UCSD-AML1 (cell line): ENCODE results near the gene ZNF407.
"Not testable (repeated sequence)": the region's sequence is repeated elsewhere in the genome, so short reads cannot be mapped to it uniquely, and the experiment has no call there.

ENCODE experiments used
- DNase-seq: peaks from one replicate; lab custom pipeline; 2025; ENCODE audit not compliant: unreplicated experiment; lab: John Stamatoyannopoulos, UW

ZNF407 gene

DNA sequence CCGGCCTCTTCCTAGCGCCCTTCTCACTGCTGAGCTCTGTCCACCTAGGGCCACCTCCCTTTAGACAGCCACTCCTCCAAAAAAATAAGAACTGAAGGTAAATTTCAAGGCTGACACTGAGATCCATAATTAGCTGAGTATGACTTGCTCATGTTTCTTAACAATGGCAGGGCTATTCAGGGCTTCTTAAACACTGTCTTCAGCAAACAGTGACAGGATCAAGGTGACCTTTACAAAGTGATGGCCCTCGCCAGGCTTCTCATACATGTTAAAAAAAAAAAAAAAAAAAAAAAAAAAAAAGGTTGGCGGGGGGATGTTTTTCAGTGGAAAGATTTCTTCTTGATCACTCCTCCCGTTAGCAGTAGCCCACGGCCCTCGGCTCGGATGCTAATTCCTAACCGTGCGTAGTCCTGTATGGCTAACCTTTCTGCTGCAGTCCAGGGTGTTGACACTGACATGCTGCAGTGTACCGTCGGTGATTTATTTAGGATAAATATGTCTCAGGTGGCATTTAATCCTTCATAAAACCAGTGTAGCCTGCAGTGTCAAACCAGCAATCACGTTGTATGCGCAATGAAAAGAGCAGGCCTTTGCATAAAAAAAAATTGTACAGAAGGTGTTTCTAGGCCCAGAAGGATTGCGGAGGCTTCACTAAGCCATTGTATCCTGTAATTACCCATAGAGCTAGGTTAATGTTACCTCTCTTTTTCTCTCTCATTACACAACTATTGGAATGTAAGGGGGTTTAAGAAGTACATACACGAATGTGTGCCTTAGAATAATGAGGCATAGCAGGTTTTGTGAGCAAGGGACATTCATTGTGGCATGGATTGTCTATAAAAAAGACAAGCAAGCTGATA lies 468.6 kb downstream of the ZNF407 start:
- DNase-seq, result no peak

DNA sequence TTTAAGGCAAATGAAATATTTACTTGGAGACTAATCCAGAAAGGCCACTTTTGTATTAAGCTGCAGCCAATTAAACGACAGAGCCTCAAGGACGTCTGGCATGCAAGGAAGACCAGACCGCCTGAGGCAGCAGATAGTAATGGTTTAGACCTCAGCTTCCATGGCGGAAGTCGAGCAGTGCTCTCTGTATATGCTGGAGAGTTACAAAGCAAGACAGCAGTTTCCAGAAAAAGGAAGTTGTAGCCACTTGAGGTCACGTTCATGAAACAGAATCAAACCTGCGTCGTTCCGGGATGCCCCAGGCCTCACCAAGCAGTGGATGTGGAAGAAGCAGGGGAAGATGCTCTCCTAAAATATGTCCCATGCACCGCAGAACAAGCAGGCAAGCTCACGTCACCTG lies 469.3 kb downstream of the ZNF407 start:
- no peak for DNase-seq

DNA sequence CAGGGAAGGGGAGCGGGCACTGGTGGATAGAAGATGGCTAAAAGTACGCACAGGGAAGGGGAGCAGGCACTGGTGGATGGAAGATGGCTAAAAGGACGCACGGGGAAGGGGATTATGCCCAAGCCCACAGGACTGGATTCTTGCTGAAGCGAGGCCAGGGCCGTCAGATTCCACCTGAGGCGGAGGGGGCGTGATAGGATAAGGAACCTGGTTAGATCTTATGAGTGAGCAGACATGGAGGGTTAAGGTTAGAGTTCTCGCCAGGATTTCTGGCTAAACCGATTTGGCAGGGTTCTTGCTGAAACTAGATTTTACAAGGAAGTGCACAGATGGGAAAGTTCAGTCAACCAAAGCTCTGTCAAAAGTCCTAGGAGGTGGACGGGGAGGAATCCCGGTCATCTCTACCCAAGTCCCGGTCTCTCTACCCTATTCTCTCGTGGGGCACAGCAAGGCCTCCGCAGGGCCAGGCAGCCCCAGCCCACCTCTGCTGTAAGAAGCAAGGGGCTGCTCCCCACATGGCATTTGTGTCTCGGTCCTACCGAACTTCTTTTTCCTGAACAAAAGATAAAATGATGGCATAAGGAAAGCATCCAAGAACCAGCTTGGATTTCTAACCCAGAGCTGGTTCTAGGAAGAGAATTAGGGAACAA lies 470.5 kb downstream of the ZNF407 start:
- DNase-seq, result no peak

DNA sequence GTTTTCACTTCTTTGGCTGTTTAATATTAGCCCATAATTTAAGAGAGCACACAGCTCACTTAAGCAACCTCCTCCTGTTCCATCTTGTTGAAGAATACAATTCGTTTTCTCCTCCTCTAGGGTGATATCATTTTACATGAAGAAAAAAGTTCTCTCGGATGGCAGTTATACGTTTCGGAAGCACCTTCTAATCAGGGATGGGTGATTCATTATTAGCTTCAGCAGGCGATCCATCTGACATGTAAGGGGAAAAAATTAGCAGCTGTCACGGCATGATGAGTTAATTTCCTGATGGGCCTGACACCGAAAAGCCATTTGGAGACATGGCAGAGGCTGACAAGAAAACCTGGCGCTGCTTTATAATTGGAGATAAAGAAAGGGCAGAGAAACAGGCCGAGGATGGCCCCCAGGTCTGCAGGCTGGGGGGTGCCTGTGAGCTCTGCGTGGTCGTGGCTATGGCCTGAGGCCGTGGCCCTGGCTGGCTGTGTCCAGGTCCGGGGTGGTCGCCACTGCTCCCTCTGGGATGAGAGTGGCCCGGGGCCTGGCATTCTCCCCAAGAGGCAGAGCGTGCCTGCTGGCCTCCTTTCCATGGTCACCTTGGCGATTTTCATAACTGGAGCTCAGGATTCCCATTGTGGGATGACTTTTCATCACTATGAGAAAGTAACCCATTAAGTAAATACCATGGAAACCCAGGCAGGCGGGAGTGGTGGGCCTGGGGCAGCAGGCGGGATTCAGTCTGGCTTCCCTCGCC lies 471.2 kb downstream of the ZNF407 start:
- DNase-seq, result no peak

DNA sequence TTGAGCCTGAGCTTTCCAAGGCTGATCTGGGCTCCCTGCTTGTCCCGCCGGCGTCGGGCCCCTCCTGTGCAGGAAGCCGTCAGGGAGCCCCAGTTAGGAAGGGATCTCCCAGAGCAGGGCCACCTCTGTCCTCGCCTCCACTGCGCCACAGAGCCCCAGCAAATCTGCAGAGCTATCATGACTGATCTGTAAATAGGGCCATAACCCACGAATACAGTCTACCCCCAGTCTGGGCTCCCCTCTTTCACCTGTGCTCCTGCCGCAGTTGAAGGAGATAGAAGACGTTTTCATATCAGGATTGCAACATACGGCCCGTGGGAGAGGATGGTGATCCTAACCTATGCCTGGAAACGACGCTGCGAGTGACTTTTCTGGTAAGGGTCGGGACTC lies 472.6 kb downstream of the ZNF407 start:
- DNase-seq, result no peak

DNA sequence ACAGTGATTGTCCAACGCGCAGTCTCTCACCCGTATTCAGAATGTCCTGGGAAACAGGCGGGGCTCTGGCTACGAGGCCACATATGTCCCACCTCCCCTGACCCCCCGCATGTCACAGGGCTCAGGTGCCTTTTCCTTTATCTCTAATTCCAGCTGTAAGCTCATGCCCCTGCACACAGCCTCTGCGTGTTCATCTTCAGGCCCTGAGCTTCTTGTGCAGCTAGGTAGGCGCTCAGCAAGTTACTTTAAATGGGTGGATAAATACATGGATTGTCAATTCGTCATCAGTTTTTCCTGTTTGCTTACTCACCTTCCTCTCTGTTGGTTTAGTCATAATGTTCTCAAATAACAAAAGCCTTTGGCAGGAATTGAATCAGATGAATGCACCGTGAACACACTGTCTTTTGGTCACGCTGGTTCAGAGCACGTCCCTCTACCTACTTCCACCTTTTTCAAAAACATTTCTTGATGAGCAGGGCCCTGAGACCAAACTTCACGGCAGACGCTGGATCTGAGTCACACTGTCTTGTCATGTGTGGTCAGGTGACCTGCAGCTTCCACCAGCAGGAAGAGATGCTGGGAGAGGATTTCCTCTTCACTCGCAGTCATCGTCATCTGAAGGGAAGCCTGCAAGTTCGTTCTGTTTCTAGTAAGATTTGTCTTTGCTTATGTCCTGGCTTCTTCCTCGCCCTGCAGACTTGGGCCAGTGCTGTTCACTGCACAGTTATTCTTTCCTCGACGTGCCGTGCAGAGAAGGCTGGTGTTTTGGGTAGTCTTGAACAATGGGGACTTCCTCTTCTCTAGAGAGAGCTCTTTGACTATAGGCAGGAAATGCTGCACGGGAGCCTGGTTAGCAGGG lies 473.2 kb downstream of the ZNF407 start:
- peak; percentile 61 for DNase-seq

DNA sequence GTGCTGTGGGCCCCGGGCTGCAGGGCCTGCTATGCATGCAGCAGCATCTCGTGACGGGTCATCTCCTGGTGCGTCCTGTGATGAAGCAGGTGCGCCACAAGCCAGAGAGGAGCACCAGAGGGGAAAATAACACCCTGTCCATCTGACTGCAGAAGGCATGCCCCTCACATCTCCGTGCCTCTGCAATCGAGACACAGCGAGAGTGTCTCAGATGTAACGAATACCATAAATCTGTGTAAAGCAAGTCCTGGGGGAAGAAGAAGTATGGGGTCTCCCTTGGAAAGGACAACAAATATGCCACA lies 473.8 kb downstream of the ZNF407 start:
- DNase-seq, result no peak

DNA sequence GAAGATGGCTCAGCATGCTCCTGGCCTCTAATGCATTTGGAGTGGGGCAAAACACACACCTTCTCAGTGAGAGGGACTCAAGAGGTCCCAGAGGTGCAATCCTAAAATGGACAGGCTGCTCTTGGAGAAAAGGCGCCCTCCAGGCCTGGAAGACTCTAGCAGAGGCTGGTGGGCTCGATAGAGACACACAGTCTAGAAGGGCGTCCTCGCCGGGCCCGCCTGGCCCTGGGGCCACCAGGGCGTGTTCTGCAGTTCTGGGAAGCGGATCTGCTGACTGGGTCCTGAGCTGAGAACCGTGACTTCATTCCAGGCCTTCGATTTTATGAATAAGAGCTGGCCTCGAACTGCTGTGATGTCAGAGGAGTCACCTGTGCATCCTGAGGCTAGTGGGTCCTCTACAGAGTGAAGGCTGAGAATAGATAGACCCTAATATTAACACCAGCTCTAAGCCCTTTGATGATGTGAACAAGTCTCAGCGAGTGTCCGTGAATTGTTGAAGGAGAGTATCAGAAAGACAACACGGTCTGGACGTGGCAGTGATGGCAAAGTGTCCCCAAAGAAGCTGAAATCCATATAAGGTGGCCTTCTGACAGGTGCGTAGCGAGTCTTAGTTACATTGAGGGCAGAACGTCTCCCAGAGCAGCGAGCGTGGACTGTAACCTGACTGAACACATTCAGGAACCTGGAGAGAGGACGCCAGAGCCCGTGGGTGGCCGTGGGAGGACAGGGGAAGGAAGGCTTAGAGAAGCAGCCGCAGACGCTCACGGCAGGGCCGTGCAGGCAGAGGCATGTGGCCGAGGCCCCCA lies 474.4 kb downstream of the ZNF407 start:
- no peak for DNase-seq

DNA sequence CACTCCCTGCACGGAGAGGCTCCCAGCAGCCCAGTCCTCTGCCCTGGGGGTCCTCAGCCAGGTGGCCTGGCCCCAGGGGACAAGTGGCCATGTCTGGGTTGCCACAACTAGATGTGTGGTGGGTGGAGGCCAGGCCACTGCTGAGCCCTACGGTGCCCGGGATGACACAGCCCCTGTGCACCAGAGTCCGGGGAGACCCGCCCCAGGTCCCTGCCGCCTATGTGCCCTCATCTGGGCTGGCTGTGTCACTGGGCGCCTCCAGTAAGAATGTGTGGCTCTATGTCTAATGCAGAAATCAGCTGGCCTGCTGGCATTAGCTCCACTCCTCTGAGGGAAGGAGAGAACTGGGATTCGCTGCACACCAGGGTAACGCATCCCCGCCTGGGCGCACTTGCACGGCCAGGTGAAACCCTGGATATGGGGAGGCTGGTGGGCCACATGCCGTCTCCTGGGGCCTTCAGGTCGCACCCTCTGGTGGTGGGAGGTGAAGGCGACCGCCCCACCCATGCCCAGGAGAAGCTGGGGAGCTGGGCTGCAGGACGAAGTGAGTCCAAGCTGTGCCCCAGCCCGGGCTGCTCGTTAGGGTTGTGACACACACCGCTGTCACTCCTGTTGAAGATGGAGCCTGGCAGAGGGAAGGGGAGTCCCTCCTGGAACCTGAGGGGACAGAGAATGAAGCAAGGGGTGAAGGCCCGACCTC lies 475.2 kb downstream of the ZNF407 start:
- no peak for DNase-seq

DNA sequence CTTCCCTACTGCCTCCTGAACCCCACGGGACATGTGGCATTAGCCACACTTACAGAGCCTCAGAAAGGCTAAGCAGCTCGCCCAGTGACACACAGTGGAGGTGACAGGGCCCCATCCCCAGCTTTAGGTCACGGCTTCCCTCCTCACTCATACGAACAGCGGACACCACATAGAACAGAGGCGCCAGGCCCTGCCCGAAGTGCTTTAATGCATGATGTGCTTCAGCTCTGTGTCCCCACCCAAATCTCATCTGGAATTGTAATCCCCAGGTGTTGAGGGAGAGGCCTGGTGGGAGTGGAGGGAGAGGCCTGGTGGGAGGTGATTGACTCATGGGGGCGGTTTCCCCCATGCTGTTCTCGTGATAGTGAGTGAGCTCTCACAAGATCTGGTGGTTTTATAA lies 476.0 kb downstream of the ZNF407 start:
- no peak for DNase-seq

DNA sequence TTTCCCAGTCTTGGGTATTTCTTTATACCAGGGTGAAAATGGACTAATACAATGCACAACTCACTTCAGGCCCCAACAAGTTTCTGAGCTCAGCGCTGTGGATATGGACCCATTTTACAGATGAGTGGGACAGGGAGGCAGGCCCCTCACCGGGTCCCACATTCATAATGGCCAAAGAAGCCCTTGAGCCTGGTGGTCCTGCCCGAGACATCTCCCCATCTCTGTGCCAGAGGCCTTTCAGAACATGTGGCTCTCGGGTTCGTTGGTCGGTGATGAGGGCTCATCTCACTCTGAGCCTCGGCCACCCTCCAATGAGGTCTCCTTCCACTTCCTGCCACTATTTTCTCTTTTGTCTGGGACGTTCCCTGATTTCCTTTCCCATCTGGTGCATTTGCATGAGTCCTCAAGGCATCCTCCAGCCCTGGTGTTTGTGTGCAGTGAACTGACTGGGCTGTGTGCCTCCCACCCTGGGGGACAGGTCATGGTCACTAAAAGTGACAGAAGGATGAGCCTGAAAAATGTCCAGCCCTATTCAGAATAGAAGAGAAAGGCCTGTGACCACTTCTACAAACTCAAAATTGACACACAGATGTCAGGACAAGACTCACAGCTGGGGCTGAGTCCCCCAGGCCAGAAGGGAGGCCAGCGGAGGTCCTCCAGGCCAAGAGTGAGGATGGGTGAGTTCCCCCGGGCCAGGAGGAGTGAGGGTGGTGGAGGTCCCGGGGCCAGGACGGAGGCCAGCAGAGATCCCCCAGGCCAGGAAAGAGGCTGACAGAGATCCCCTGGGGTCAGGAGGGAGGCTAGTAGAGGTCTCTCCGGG lies 476.7 kb downstream of the ZNF407 start:
- no peak for DNase-seq

DNA sequence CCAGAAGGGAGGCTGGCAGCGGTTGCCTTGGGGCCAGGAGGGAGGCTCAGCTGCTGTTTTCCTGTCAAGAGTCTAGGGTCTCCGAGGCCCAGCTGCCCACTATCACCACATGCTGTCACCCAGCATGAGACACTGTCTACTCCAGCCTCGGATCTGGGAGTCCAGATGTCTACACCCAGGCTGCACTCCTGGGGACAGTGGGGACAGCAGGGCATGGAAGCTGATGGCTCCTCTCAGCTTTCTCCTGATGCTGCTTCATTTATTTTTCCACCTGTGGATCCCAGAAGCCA lies 477.3 kb downstream of the ZNF407 start:
- no peak for DNase-seq

DNA sequence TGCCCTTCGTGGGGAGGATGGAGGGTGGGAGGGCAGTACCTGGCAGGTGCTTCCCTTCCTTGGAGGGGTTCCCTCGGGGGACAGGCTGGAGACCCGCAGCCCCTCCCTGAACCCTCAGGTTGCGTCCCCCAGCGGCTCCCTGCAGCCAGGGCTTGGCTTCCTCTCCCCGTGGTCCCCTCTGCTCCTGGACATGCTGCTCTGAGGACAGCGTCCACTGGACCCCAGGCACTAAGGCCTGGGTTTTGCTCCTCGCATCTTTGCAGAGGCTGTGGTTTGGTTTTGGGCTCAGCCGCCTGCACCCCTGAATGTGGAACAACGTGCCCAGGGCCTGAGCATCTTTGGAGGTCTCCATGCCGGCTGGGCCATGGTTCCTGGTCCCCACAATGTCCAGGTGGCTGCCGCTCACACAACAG lies 477.8 kb downstream of the ZNF407 start:
- DNase-seq, result no peak

DNA sequence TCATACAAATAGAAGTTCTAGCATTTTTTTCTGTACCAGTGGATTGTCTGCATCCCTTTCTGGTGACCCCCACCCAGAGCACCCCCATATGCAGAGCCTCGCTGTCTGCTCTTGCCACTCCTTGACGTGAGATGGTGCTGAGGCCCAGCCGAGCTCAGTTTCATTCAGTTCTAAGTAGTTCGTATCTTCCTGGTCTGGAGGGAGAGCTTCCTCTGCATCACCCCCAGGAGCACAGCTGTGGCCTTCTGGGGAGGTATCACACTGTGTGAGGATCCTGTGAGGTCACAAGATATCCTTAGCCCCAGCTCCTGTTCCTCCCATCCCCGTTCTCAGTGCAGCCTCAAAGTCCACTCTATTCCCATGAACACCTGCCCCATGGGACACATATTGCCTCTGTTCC lies 478.6 kb downstream of the ZNF407 start:
- DNase-seq, result no peak

DNA sequence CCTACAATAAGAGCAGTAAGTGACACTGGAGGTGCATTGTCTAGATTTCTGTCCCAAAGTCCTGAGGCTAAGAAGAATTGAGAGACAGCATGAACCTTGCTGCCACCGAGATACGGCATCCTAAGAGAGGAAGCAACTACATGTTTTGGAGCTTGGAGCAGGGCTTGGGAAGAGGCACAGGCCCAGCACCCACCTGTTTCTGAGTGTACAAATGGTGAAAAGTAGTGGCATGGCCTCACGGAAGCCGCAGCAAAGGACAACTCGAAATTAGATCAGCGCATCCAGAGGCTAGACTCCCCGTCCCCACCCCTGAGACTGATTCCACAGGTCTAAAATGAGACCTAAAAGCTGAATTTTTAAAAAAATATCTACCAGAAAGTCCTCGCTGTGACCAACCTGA lies 483.8 kb downstream of the ZNF407 start:
- no peak for DNase-seq

DNA sequence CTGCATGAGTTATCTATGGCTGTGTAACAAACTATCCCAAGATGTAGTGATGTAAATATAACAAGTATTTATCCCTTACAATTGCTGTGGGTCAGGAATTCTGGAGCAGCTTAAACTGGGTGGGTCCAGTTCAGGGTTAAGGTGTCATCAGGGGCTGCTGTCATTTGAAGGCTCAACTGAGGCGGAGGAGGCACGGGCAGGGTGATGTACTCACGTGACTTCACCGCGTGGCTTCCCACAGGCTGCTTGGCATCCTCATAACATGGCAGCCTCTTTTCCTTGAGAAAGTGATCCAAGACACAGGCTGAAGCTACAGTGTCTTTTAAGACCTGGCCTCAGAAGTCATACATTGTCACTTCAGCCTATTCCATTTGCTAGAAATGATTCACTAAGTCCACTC lies 485.5 kb downstream of the ZNF407 start:
- DNase-seq, result no peak

DNA sequence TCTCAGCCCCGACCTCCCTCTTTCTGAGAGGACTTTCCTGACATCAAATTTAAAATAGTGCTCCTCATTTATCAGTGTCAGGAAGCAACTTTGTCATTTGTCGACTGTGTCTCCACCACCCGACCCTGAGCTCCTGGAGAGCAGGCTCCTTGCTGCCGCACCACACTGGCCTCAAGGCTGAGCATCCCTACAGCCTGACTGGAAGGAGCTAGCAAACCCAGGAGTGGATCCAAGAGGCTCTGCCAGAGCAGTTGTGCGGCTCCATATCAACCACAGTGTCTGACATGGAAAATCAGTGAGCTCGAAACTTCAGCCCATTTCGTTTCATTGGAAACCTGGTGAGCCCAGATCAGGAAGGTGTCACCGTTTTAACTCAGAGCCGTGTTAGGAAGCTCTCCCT lies 486.1 kb downstream of the ZNF407 start:
- no peak for DNase-seq

DNA sequence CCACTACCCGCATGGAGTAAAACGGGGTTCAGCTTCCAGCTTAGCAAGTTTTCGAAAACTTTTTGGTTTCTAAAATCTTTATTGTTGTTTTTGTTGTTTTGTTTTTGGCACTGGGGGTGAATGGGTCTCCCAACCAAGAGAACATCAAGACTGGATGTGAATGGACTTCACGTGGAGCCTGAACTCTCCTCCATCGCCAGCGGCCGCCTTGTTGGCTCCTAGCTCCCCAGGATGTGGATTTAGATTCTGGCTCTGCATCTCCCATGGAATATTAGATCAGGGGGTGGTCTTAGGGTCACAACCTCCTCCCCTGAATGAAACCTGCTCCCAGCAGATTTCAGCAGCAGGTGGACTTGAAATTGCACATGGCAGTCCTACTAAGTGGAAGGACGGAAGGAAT lies 488.0 kb downstream of the ZNF407 start:
- not testable (repeated sequence) for DNase-seq

DNA sequence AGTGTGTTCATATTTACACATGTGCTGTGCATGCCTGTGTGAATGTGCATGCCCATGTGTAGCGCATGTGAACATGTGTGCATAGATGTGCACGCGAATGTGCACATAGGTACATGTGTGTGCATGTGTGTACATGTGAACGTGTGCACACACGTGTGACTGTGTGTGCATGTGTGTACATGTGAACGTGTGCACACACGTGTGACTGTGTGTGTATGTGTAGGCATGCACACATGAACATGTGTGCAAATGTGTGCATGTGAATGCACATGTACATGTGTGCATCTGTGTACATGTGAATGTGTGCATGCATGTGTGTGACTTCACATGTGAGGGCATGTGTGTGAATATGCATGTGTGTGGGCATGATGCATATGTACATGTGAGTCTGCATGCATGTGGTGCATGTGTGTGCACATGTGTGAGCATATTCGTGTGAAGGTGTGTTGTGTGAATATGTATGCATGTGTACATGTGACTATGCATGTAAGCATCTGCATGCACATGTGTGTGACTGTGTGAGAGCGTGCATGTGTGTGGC lies 488.9 kb downstream of the ZNF407 start:
- no peak for DNase-seq
